HG03103 (cell line): ENCODE results near the gene SCAMP4.
"Not testable (repeated sequence)": the region's sequence is repeated elsewhere in the genome, so short reads cannot be mapped to it uniquely, and the experiment has no call there.

Source experiments
- ATAC-seq: cut with Tn5 transposase; IDR thresholded peaks from one replicate; pipeline ENCODE4 v1.9.1; 2021; ENCODE audit warnings: low read depth; ENCODE audit not compliant: unreplicated experiment

SCAMP4 gene

GRCh38 chr19:1882786-1883692 is 22.2 kb upstream of the SCAMP4 start:
- no peak for ATAC-seq

DNA sequence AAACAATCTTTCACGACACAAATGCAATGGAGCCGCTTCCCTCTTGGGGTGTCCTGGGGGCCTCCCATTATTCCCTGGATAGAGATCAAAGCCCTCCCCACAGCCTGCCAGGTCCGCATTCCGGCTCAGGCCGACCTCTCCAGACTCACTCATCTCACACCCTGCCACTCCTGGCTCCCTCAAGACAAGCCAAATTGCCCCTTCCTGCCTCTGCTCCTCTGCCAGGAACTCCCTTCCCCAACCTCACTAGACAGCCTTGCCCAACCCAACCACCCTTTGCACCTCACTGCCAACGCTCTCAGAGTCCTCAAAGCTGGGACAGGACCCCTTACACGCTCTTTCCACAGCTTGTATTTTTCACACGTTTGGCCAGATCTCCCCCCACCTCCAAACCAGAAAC is 21.4 kb upstream of the SCAMP4 start:
- no peak for ATAC-seq

GRCh38 chr19:1884291-1884718 is 20.9 kb upstream of the SCAMP4 start:
- no peak for ATAC-seq

- peak; percentile 12 for ATAC-seq
Observed at GRCh38 chr19:1884719-1885334, 20.4 kb upstream of the SCAMP4 start.

- peak; percentile 64 for ATAC-seq
Observed at GRCh38 chr19:1885398-1886119, 19.6 kb upstream of the SCAMP4 start, which contains the start of gene ABHD17A. ABHD17A (minus strand) TSS chr19:1885496; CDS start chr19:1881566, 3,930 bp downstream.

DNA sequence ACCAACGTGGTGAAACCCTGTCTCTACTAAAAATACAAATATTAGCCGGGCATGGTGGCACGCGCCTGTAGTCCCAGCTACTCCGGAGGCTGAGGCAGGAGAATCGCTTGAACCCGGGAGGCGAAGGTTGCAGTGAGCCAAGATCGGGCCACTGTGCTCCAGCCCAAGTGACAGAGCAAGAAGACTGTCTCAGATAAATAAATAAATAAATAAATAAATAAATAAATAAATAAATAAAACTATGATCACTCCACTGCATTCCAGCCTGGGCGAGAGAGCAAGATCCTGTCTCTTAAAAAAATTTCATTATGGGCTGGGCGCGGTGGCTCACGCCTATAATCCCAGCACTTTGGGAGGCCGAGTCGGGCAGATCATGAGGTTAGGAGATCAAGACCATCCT is 18.8 kb upstream of the SCAMP4 start:
- ATAC-seq, result not testable (repeated sequence)

DNA sequence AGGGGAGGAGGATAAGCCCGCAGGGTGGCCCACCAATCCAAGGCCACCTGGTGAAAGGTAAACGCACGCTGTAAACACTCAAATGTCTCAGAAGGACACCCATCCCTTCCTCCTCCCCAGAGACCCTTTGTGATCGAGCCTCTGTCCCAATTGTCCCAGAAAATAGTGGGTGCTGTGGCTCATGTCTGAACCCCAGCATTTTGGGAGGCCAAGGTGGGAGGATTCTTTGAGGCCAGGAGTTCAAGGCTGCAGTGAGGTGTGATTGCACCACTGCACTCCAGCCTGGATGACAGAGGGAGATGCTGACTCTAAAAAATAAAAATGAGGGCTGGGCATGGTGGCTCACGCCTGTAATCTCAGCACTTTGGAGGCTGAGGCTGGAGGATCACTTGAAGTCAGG is 16.8 kb upstream of the SCAMP4 start:
- ATAC-seq, result no peak

GRCh38 chr19:1889907-1890306 is 15.3 kb upstream of the SCAMP4 start:
- no peak for ATAC-seq

DNA sequence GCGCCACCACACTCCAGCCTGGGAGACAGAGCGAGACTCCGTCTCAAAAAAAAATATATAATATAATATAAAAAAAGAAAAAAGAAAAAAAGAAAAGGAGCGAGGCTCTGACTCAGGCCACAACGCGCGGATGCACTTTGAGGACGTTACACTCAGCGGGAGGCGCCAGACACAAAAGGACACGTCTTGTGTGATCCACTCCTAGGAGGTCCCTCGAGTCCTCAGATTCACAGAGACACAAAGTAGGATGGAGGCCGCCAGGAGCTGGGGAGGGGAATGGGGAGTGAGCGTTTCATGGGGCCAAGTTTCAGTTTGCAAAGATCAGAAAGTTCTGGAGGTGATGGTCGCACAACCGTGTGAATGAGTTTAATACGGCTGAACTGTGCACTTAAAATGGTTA is 11.4 kb upstream of the SCAMP4 start:
- ATAC-seq, result no peak

GRCh38 chr19:1896508-1896907 is 8.7 kb upstream of the SCAMP4 start:
- ATAC-seq, result no peak

- ATAC-seq, result no peak
Observed at GRCh38 chr19:1901940-1902404, 3.2 kb upstream of the SCAMP4 start.

DNA sequence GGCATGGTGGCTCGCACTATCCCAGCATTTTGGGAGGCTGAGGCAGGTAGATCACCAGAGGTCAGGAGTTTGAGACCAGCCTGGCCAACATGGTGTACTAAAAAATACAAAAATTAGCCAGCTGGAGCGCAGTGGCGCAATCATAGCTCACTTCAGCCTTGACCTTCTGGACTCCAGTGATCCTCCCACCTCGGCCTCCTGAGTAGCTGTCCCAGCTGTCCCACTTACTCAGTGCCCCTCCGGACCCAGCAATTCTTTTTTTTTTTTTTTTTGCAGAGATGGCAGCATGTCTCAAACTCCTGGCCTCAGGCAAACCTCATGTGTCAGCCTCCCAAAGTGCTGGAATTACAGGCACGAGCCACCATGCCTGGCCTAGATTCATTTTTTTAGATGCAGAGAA is 2.3 kb upstream of the SCAMP4 start:
- ATAC-seq, result no peak

GRCh38 chr19:1904860-1905109 is 414 bp upstream of the SCAMP4 start:
- ATAC-seq, result peak; percentile 10

GRCh38 chr19:1905863-1906375 is 720 bp downstream of the SCAMP4 start:
- no peak for ATAC-seq

DNA sequence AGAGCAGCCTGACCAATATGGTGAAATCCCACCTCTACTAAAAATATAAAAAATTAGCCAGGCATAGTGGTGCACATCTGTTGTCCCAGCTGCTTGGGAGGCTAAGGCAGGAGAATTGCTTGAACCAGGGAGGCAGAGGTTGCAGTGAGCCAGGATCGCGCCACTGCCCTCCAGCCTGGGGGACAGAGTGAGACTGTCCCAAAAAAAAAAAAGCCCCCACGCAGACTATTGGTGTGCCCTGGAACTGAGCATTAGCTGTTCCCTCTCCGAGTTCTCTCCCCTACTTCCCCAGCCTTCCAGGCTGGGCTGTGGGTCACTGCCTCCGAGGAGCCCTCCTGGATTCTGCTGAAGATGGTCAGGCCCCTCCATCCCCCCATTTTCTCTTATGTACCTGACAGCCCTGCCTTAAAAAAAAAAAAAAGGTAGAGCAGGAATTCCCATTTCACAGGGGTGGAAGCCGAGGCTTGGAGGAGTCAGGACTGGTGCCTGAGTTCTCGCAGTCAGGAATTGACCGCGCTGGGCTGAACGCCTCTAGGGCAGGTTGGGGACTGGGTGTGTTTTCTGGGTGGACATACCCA is 1.9 kb downstream of the SCAMP4 start:
- no peak for ATAC-seq

- no peak for ATAC-seq
Observed at GRCh38 chr19:1907563-1908363, 2.6 kb downstream of the SCAMP4 start.

- ATAC-seq, result no peak
Observed at GRCh38 chr19:1908364-1908678, 3.1 kb downstream of the SCAMP4 start.

DNA sequence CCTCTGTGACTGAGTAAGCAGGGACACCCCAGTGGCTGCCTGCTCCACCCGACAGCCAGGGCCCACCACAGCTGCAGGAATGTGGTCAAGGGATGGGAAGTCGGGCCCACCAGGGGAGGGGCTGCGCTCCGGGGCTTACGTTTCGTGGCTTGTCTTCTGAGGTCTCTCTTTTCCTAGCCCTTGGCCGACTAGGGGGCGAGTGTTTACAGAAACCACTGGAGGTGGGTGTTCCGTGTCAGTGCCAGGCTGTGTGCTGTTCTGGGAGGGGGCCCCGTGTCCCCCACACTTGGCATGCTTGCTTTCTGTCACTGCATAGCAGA is 4.5 kb downstream of the SCAMP4 start:
- ATAC-seq, result no peak

DNA sequence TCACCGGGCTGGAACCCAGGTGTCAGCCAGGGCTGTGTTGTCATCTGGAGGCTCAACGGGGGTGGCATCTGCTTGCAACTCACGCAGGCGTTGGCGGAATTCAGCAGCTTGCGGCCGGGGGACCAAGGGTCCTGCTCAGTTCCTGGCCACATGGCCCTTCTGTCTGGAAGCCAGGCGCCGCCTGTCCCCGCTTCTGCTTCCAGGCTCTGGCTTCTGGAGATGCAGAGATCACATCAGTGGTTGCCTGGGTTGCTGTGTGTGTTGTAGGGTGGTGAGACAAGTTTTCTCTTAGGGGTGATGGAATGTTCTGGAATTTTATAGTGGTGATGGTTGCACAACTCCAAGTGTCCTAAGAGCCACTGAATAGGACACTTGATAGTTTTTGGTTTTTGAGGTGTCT is 5.0 kb downstream of the SCAMP4 start:
- no peak for ATAC-seq

DNA sequence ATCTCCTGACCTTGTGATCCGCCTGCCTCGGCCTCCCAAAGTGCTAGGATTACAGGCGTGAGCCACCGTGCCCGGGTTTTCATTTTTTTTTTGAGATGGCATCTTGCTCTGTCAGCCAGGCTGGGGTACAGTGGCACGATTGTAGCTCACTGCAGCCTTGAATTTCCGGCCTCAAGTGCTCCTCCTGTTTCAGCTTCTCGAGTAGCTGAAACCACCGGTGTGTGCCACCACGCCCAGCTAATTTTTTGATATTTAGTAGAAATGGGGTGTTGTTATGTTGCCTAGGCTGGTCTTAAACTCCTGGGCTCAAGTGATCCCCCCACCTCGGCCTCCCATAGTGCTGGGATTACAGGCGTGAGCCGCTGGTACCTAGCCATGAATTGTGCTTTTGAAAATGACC is 5.9 kb downstream of the SCAMP4 start:
- no peak for ATAC-seq
